NCI-H510A (cell line): ENCODE measurements around the gene DOCK7.
"Not testable (repeated sequence)": the region's sequence is repeated elsewhere in the genome, so short reads cannot be mapped to it uniquely, and the experiment has no call there.

Experiments
- DNase-seq: peaks from one replicate; lab custom pipeline; 2025; lab: John Stamatoyannopoulos, UW

The DOCK7 gene

DNA sequence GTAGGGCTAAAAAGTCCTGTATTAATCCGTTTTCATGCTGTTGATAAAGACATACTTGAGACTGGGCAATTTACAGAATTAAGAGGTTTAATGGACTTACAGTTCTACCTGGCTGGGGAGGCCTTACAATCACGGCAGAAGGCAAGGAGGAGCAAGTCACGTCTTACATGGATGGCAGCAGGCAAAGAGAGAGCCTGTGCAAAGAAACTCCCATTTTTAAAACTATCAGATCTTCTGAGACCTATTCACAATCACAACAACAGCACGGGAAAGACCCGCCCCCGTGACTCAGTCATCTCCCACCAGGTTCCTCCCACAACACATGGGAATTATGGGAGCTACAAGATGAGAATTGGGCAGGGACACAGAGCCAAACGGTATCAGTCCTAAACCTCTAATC, 6.3 kb upstream of the DOCK7 start:
- not testable (repeated sequence) for DNase-seq

GRCh38 chr1:62693123-62693522, 4.9 kb upstream of the DOCK7 start:
- no peak for DNase-seq

DNA sequence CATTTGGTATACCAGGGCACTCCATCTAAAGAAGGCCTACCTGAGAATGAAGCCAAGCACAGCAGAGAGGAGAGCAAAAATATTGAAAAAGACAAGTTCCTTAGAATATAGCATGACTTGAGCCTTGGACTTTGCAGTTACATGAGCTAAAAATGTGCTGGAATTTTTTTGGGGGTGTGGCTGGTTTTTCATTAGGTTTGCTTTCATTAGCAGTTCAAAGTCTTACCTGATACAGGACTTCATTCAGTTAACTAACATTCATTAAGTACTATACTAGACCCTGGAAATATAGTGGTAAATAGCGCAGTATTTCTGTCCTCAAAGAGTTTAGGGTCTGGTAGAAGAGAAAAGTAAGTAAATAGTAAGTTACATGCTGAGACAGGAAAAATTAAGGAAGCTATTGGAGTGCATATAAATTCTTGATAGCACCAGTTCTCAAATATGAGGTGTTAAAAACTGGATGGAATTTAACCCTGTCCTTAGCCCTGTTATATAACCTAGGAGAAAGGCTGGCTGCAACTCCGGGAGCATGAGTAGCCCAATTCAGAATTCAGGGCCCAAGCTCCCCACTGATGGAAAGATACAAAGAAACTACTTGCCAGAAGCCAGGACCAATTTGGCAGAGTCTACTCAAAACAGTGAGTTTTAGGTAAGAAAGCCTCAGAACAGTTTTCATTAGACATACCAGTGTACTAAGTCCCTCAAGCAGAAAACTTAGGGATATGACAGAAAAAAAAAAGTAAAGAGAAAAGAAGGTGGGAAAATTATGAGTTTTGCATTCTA, 3.1 kb upstream of the DOCK7 start:
- DNase-seq = no peak

- no peak for DNase-seq
Observed at GRCh38 chr1:62689524-62689923, 1.3 kb upstream of the DOCK7 start.

DNA sequence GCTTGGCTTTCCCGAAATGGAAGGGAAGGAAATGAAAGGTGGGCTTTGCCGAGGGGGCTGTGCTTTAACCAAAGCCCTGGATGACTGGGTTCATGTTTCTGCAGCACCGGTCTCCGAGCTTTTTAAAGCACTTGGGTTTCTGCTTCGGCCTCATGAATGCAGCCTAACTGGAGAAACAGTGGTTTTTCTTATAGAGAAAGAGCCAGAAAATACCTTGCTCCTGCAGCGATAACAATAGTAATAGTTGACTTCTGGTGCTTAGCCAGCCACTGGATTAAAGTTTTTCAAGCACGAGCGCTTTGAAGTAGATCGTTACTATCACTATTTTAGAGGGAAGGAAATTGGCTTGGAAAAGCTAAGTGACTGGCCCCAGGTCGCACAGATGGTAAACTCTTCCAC, 500 bp upstream of the DOCK7 start:
- DNase-seq = no peak

GRCh38 chr1:62687421-62687902, 724 bp downstream of the DOCK7 start:
- DNase-seq = peak; percentile 44

DNA sequence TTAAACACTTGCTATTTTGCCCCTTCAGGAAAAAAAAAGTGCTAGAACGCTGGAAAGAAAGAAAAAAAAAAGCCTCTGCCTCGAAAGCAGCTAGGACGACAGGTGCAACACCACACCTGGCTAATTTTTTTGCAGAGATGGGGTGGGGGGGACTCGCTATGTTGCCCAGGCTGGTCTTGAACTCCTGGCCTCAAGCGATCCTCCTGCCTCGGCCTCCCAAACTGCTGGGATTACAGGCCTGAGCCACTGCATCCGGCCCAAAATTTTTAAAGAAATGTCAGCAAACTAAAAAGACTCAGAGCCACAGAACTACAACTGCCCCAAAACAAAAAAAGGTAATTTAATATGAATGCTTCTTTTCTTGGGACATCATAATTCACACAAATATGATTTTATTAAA, 1.4 kb downstream of the DOCK7 start:
- no peak for DNase-seq

- DNase-seq = no peak
Observed at GRCh38 chr1:62685431-62685859, 2.7 kb downstream of the DOCK7 start.

- no peak for DNase-seq
Observed at GRCh38 chr1:62682531-62682930, 5.7 kb downstream of the DOCK7 start.

GRCh38 chr1:62680992-62681391, 7.2 kb downstream of the DOCK7 start:
- not testable (repeated sequence) for DNase-seq

DNA sequence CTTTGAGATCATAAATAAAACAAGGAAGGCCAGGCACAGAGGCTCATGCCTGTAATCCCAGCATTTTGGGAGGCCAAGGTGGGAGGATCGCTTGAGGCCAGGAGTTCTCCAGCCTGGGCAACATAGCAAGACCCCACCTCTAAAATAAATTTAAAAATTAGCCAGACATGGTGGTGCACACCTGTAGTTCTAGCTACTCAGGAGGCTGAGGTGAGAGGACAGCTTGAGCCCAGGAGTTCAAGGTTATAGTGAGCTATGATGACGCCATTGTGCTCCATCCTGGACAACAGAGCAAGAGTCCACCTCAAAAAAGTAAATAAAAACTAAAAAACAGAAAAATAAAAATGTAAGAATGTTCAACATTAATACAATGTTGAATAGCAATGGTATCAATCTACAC, 10.4 kb downstream of the DOCK7 start:
- DNase-seq = not testable (repeated sequence)

DNA sequence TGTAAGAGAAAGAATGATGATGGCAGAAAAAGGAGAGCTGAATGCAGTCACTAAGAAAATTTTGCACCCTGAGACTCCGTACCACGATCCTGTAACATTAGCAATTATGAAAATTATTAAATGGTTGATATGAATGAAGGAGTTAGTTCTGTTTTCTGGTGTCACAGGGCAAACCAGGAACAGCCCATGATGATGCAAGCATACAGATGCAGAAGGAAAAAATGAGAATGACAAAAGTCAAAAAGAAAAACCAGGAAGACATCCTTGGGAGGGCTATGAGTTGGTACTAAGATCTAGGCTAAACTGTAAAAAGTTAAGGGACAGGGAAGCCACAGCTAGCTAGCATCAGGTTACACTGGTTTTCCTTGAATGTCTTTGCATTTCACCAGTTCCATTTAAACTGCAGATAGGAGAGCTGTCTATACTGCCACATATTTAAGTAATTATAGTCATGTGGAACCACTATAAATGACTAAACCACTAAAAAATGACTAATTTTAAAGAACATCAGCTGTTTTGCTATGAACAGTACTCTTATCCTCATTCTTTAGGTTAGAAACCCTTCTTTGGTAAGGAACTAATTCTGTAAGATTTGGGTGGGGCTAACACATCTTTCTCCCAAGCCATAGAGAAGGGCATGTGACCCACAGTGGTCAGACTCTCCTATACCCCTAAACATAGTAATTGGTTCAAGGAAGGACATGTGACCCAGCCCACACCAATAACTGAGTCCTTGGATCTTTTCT, 11.4 kb downstream of the DOCK7 start:
- DNase-seq = no peak

DNA sequence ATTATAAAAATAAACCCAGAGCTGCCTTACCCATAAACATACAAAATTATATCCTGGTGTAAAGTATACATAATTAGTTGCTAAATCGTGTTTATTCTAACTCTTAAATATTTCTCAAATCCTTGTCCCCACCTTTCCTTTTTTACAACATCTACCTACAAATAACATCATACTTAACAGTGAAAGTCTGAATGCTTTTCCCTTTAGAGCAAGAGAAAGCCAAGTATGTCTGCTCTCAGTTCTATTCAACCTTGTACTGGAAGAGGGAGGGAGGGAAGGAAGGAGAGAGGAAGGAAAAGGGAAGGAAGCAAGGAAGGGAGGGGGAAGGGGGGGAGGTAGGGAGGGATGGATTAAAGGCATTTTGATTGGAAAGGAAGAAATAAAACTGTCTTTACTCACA, 14.6 kb downstream of the DOCK7 start:
- no peak for DNase-seq

DNA sequence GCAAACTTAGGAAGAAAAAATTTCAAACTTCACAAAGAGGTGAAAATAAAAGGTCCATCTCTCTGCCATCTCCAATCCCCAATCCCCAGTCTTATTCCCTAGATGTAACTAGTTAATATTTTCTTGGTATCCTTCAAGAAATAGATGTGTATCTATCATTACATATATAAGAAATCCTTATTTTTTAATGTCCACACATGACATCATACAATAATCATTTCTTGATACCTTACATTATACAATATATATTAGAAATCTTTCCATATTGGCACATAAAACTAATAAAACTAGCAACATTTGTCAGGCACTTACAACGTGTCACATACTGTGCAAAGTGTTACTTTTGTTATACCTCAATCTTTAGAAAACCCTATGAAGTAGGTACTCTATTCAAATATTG, 16.2 kb downstream of the DOCK7 start:
- no peak for DNase-seq

DNA sequence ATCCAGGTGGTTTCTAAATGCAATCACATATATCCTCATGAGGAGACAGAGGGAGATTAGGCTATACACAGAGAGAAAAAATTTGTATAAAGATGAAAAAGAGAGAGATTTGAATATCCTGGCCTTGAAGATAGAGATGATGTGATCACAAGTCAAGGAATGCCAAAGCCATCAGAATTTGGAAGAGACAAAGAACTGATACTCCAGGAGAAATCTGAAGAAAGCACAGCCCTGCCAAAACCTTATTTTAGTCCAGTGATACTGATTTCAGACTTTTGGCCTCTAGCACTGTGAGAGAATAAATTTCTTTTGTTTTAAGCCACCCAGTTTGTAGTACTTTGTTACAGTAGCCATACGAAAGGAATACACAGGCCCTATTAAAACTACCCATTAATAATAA, 33.4 kb downstream of the DOCK7 start:
- no peak for DNase-seq

DNA sequence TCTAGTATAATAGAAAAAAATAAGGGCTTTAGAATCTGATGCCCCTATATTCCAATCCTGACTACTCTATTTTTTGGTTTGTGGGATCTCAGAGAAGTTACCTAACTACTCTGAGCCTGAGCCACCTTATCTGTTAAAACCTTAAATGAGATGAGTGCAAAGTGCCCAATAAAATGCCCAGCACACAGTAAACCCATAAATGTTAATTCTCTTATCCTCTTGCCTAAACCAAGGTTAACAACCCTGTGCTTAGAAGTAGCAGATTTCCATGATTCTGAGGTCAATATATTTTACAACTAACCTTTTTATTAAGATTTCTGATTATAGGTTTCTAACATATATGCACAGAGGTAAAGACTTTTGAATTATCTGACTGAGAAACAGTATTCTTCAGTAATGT, 35.8 kb downstream of the DOCK7 start:
- no peak for DNase-seq

DNA sequence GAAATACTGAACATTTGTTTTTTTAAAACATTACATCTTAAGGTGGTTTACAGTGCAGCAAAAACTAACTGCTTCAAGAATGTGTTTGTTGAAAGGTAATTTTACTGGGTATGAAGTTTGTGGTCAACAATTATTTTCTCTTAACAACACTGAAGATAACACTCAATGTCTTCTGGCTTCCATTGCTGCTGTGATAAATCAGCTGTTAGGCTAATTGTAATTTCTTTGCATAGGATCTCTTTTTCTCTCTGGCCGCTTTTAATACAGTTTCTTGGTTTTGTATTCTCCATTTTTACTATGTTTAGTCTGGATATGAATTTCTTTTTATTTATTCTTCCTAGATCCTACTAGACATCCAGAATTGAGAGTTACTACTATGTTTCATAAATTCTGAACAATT, 44.9 kb downstream of the DOCK7 start:
- no peak for DNase-seq

- DNase-seq = no peak
Observed at GRCh38 chr1:62637392-62638105, 50.6 kb downstream of the DOCK7 start.

GRCh38 chr1:62628506-62628905, 59.7 kb downstream of the DOCK7 start:
- DNase-seq = no peak

DNA sequence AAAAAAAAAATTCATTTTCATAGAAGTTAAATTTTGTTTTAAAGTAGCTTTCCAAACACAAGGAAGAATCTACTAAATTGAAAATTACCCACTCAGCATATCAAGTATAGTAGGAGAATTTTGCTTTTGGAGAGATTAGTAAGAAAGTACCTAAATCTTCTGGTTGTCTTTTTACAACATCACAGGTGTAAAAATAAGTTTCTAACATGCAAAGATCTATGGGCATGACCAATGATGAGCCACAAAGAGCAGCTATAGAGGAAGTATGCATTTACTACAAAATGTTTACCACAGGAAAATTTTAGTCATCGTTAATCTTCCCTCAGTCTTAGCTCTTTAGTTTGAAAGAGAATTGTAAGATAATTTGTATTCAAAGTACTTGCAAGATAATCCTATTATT, 62.8 kb downstream of the DOCK7 start:
- DNase-seq = no peak

GRCh38 chr1:62621907-62622306, 66.3 kb downstream of the DOCK7 start:
- no peak for DNase-seq

DNA sequence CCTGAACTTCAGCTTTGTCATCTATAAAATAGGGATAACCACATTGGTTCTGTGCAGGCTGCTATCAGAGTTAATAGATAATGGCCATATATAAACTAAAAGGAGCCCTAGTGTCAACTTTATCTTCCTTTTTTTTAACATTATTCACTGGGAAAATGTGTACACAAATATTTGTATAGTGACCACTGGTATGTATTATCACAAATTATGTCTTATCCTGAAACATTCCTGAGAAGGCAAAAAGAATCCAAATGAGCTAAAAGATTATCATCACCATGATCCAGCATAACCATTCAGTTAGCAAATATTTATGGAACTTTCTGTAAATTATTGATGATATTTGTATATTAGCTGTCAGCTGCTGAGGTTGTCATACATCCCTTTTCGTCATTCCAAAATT, 74.3 kb downstream of the DOCK7 start:
- no peak for DNase-seq

DNA sequence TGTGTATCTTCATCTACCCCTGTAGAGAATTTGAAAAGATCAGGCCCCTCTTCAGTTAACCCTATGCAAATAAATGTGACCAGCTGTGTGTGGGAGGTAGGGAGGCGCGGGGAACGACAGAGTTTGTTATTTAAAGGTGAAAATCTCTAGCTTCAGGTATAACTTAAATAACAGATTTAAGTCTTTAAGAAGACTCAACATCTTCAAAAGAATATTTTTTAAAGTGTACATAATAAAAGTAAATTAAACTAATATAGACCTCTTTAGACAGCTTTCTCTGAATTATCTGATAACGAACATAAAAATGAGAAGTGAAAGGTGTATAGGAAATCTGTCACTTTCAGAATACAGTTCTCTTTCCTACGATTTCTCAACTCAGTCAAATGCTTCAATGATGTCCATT, 74.9 kb downstream of the DOCK7 start:
- no peak for DNase-seq
